GM12864 (cell line): ENCODE data around the gene FAM98C.
A peak's percentile ranks its signal among the peaks of the same experiment; 100 is the strongest.

ENCODE experiments used
- DNase-seq: peaks from one replicate; pipeline ENCODE4 v3.0.0-alpha.2; 2011; ENCODE audit warnings: low read depth
- H3K4me3 ChIP-seq: 2 replicates; pipeline ENCODE4 v1.5.1; 2011; ENCODE audit warnings: mild to moderate bottlenecking, low read depth, low read length, control low read depth
- CTCF ChIP-seq: IDR thresholded peaks from 2 replicates; pipeline ENCODE4 v1.5.1; 2011; ENCODE audit warnings: low read depth, mild to moderate bottlenecking, moderate library complexity, low read length, control low read depth, inconsistent platforms; ENCODE audit errors: missing control alignments

The FAM98C gene

GRCh38 chr19:38386300-38386970 lies 16.5 kb upstream of the FAM98C start:
- TF ChIP-seq CTCF, result no peak
- H3K4me3 ChIP-seq, result no peak overlapping the region
- no peak for DNase-seq

GRCh38 chr19:38386971-38387549 lies 15.8 kb upstream of the FAM98C start:
- H3K4me3 ChIP-seq, result no peak overlapping the region; the same call in 1 of the 2 replicates
- DNase-seq, result no peak
- no peak for TF ChIP-seq CTCF

- no peak for DNase-seq
- no peak for TF ChIP-seq CTCF
- peak within 1 kb of the TSS; percentile 12 for H3K4me3 ChIP-seq
Measured at GRCh38 chr19:38387550-38388348, 15.1 kb upstream of the FAM98C start, which contains the start of gene GGN. Gene GGN (minus strand): TSS chr19:38388034. CDS start chr19:38387261, 773 bp downstream.

- peak within 1 kb of the TSS; percentile 12 for H3K4me3 ChIP-seq
- TF ChIP-seq CTCF, result no peak
- DNase-seq, result no peak
Measured at GRCh38 chr19:38388349-38389100, 14.4 kb upstream of the FAM98C start, which contains the start of gene SPRED3. Gene SPRED3 (plus strand): TSS chr19:38388697. CDS start chr19:38390303, 1,606 bp downstream.

- DNase-seq, result no peak
- no peak for TF ChIP-seq CTCF
- no peak overlapping the region for H3K4me3 ChIP-seq
Measured at GRCh38 chr19:38389101-38389925, 13.6 kb upstream of the FAM98C start.
